Muscle of leg (tissue), 11 donors: ENCODE data around the gene F7. TPM values are rescaled to one million over a fixed set of nuclear protein-coding genes. Genes with fewer than 3 reads are reported as not detected.

Experiments
- DNase-seq: peaks from one replicate; pipeline ENCODE4 v3.0.0; 2013
- H3K27ac ChIP-seq: one replicate; pipeline ENCODE4 v1.5.1; 2013; ENCODE audit warnings: mild to moderate bottlenecking, low read length, control low read depth
- H3K27me3 ChIP-seq: one replicate; pipeline ENCODE4 v1.6.1; 2013; ENCODE audit warnings: low read length; ENCODE audit not compliant: control insufficient read depth, insufficient read depth
- H3K36me3 ChIP-seq: one replicate; pipeline ENCODE4 v1.6.1; 2013; ENCODE audit warnings: low read length; ENCODE audit not compliant: control insufficient read depth, insufficient read depth
- H3K4me1 ChIP-seq: one replicate; pipeline ENCODE4 v1.6.1; 2013; ENCODE audit warnings: low read length; ENCODE audit not compliant: control insufficient read depth, insufficient read depth
- H3K4me3 ChIP-seq: one replicate; pipeline ENCODE4 v1.5.1; 2013; ENCODE audit warnings: low read length, control low read depth
- H3K9me3 ChIP-seq: replicated peaks from 2 replicates; pipeline ENCODE4 v1.6.1; 2013; ENCODE audit warnings: low read depth, low read length; ENCODE audit not compliant: control insufficient read depth
- WGBS: methylation state at CpG from one replicate; pipeline ENCODE4 v1.1.5; 2013; ENCODE audit warnings: missing lambda C conversion rate; ENCODE audit not compliant: insufficient coverage; 5-methylcytosine and 5-hydroxymethylcytosine counted together
- polyA plus RNA-seq, 8 donors: library from polyadenylated mRNA; unstranded; fragments of 120-200 nt; gene quantifications; one replicate each; pipeline versions ENCODE4 v1.2.1 to v1.2.3, GENCODE V29; 2013; ENCODE audit warnings: inconsistent platforms in 1 of 8, low replicate concordance in 1 of 8; ENCODE audit not compliant: insufficient read length in 8 of 8, insufficient read depth in 1 of 8
- total RNA-seq: library from RNA; stranded (reverse); fragments of 120-200 nt; gene quantifications from one replicate; pipeline ENCODE4 v1.2.4, GENCODE V29; 2013

F7 gene
- total and polyA plus RNA-seq, 9 donors: 0.99 to 2.0 (median 1.6) TPM

- peaks cover 16% of the 10 kb centered on the region for H3K27me3 ChIP-seq
- H3K4me1 ChIP-seq: peaks cover 22% of the 10 kb centered on the region
- WGBS: 94% methylated on average over 35 of the region's 38 CpGs
- no peaks in the 10 kb centered on the region for H3K36me3 ChIP-seq
- no peak for DNase-seq
- no peak overlapping the region for H3K4me3 ChIP-seq
- no peak overlapping the region for H3K27ac ChIP-seq
- no peaks in the 10 kb centered on the region for H3K9me3 ChIP-seq
Observed at GRCh38 chr13:113148940-113149503, 43.4 kb downstream of the F7 start.

- 79% methylated on average over 19 of the region's 26 CpGs for WGBS
- H3K9me3 ChIP-seq: no peaks in the 10 kb centered on the region
- peaks cover 16% of the 10 kb centered on the region for H3K27me3 ChIP-seq
- no peak overlapping the region for H3K27ac ChIP-seq
- H3K36me3 ChIP-seq: no peaks in the 10 kb centered on the region
- H3K4me3 ChIP-seq: no peak overlapping the region
- DNase-seq: no peak
- peaks cover 25% of the 10 kb centered on the region for H3K4me1 ChIP-seq
Observed at GRCh38 chr13:113149711-113150549, 44.3 kb downstream of the F7 start.

GRCh38 chr13:113150550-113151365 lies 45.2 kb downstream of the F7 start:
- Histone ChIP-seq H3K9me3 (no peaks in the 10 kb centered on the region), H3K36me3 (no peaks in the 10 kb centered on the region), H3K27ac (no peak overlapping the region), H3K4me3 (no peak overlapping the region), H3K27me3 (peaks cover 16% of the 10 kb centered on the region), H3K4me1 (peaks cover 25% of the 10 kb centered on the region)
- peak; percentile 33 for DNase-seq
- 56% methylated on average over 26 of the region's 31 CpGs for WGBS

GRCh38 chr13:113151745-113152690 lies 46.4 kb downstream of the F7 start:
- Histone ChIP-seq H3K4me1 (peaks cover 25% of the 10 kb centered on the region), H3K9me3 (no peaks in the 10 kb centered on the region), H3K27me3 (peaks cover 16% of the 10 kb centered on the region), H3K4me3 (no peak overlapping the region), H3K27ac (no peak overlapping the region), H3K36me3 (no peaks in the 10 kb centered on the region)
- DNase-seq: peak; percentile 79
- WGBS: 36% methylated on average over 18 of the region's 28 CpGs

- DNase-seq: no peak
- Histone ChIP-seq H3K27ac (no peak overlapping the region), H3K27me3 (peaks cover 16% of the 10 kb centered on the region), H3K36me3 (no peaks in the 10 kb centered on the region), H3K9me3 (no peaks in the 10 kb centered on the region), H3K4me3 (peak overlapping the region; percentile 35), H3K4me1 (peaks cover 25% of the 10 kb centered on the region)
- 31% methylated on average over 2 of the region's 2 CpGs for WGBS
Observed at GRCh38 chr13:113152691-113152983, 47.0 kb downstream of the F7 start.

- Histone ChIP-seq H3K4me1 (peaks cover 25% of the 10 kb centered on the region), H3K4me3 (peak overlapping the region; percentile 35), H3K27ac (peak overlapping the region; percentile 86), H3K36me3 (no peaks in the 10 kb centered on the region), H3K9me3 (no peaks in the 10 kb centered on the region), H3K27me3 (peaks cover 16% of the 10 kb centered on the region)
- DNase-seq: peak; percentile 58
- WGBS: 11% methylated on average over 57 of the region's 60 CpGs
Observed at GRCh38 chr13:113152984-113153809, 47.6 kb downstream of the F7 start.

- Histone ChIP-seq H3K27me3 (peaks cover 16% of the 10 kb centered on the region), H3K4me3 (peak overlapping the region; percentile 35), H3K4me1 (peaks cover 27% of the 10 kb centered on the region), H3K9me3 (no peaks in the 10 kb centered on the region), H3K27ac (peak overlapping the region; percentile 86), H3K36me3 (no peaks in the 10 kb centered on the region)
- DNase-seq: peak; percentile 83
- 5% methylated on average over 7 of the region's 76 CpGs for WGBS
Observed at GRCh38 chr13:113153810-113154748, 48.5 kb downstream of the F7 start.

GRCh38 chr13:113155201-113155600 lies 49.6 kb downstream of the F7 start:
- Histone ChIP-seq H3K36me3 (no peaks in the 10 kb centered on the region), H3K27ac (no peak overlapping the region), H3K4me1 (peaks cover 24% of the 10 kb centered on the region), H3K9me3 (no peaks in the 10 kb centered on the region), H3K27me3 (peaks cover 16% of the 10 kb centered on the region), H3K4me3 (no peak overlapping the region)
- 66% methylated on average over 2 of the region's 3 CpGs for WGBS
- no peak for DNase-seq
